ENCODE measurements around the gene CLIC6. TPM values are rescaled to one million over a fixed set of nuclear protein-coding genes. Genes with fewer than 3 reads are reported as not detected.
"Not testable (repeated sequence)": the region's sequence is repeated elsewhere in the genome, so short reads cannot be mapped to it uniquely, and the experiment has no call there.

CLIC6 gene
- polyA plus RNA-seq, 6 donors from 2014 or later: not detected

DNA sequence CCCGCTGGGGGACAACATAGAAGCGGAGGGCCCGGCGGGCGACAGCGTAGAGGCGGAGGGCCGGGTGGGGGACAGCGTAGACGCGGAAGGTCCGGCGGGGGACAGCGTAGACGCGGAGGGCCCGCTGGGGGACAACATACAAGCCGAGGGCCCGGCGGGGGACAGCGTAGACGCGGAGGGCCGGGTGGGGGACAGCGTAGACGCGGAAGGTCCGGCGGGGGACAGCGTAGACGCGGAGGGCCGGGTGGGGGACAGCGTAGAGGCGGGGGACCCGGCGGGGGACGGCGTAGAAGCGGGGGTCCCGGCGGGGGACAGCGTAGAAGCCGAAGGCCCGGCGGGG, 1.1 kb downstream of the CLIC6 start:
- peaks cover 3 to 17% (median 12%) of the 10 kb centered on the region in 3 donors for H3K4me1 Mint-ChIP-seq

DNA sequence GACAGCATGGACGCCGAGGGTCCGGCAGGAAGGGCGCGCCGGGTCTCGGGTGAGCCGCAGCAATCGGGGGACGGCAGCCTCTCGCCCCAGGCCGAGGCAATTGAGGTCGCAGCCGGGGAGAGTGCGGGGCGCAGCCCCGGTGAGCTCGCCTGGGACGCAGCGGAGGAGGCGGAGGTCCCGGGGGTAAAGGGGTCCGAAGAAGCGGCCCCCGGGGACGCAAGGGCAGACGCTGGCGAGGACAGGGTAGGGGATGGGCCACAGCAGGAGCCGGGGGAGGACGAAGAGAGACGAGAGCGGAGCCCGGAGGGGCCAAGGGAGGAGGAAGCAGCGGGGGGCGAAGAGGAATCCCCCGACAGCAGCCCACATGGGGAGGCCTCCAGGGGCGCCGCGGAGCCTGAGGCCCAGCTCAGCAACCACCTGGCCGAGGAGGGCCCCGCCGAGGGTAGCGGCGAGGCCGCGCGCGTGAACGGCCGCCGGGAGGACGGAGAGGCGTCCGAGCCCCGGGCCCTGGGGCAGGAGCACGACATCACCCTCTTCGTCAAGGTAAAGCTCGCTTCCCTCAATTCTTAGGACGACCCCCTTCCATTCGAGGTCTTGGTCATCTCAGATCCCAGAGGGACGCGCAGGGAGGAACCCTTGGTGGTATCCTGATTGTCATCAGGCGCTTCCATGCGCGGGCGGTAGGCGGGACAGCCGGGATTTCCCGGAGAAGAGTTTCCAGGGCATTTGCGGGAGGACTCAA, 1.6 kb downstream of the CLIC6 start:
- no peaks in the 10 kb centered on the region for H3K9me3 Mint-ChIP-seq
- no peak overlapping the region for H3K27ac Mint-ChIP-seq
- DNase-seq (no peak), ATAC-seq (ENCODE audit: low read depth in 2 of 2) (peak in 1 of 2 donors; percentile 37)
- H3K36me3 Mint-ChIP-seq: no peaks in the 10 kb centered on the region
- peaks cover 33 to 73% (median 60%) of the 10 kb centered on the region in 3 donors for H3K27me3 Mint-ChIP-seq
- H3K4me1 Mint-ChIP-seq: peaks cover 3 to 17% (median 12%) of the 10 kb centered on the region in 3 donors
- H3K4me3 Mint-ChIP-seq: peak overlapping the region in 5 of 8 donors; percentile 32 to 78 (median 68)

More for the DNA sequence above, 1.1 kb downstream of the CLIC6 start:
- H3K27ac Mint-ChIP-seq; DNase-seq; H3K36me3 Mint-ChIP-seq; H3K9me3 Mint-ChIP-seq; ATAC-seq (ENCODE audit: low read depth in 2 of 2): not testable (repeated sequence)
- Mint-ChIP-seq H3K27me3 (peaks cover 33 to 71% (median 60%) of the 10 kb centered on the region in 3 donors), H3K4me3 (peak overlapping the region in 3 of 8 donors; percentile 13 to 68 (median 47))

DNA sequence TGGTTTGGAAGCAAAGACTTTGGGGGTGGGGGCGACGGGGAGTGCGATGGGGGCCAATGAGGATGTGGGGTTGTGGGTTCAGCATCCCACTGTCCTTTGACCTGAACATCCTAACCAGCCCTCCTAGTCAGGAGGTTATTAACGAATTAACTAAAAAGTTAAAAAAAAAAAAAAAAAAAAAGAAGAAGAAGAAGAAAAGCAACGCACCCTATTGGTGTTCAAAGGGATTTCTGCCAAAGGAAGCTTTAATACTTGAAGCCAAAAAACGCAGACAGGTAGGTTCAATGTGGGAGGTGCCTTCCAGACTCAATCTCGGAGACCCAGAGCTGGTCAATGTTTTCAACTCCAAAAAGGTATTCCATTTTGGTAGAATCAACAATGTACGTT, 2.2 kb downstream of the CLIC6 start:
- H3K27ac Mint-ChIP-seq: no peak overlapping the region
- H3K4me3 Mint-ChIP-seq: peak overlapping the region in 5 of 8 donors; percentile 6 to 78 (median 68)
- ATAC-seq (ENCODE audit: low read depth in 2 of 2) (no peak), DNase-seq (no peak)
- no peaks in the 10 kb centered on the region for H3K36me3 Mint-ChIP-seq
- H3K27me3 Mint-ChIP-seq: peaks cover 35 to 73% (median 56%) of the 10 kb centered on the region in 3 donors
- H3K4me1 Mint-ChIP-seq: peaks cover 3 to 17% (median 12%) of the 10 kb centered on the region in 3 donors
- H3K9me3 Mint-ChIP-seq: no peaks in the 10 kb centered on the region

DNA sequence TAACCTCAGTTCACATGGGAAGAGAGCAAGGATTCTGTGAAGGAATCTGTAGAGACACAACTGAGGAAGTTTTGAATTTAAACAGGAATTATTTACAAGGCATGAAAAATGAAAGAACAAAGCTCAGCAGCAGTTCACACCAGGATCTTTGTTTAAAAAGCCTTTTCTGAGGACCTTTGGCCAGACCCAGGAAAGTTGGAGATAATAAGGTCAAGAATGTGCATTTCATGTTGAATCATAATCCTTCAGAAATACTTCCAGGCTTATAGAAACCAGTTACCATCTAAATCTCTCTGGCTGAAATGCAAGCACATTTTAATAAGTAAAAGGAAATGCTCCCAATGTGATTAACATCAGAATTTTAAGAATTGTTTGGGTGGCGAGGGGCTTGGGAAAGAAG, 2.7 kb downstream of the CLIC6 start:
- Mint-ChIP-seq H3K9me3 (no peaks in the 10 kb centered on the region), H3K36me3 (no peaks in the 10 kb centered on the region), H3K27ac (no peak overlapping the region), H3K4me3 (peak overlapping the region in 3 of 8 donors; percentile 25 to 71 (median 68)), H3K4me1 (peaks cover 3 to 17% (median 12%) of the 10 kb centered on the region in 3 donors), H3K27me3 (peaks cover 35 to 75% (median 55%) of the 10 kb centered on the region in 3 donors)
- ATAC-seq (ENCODE audit: low read depth in 2 of 2) (no peak), DNase-seq (no peak)

- no peak for DNase-seq
- Mint-ChIP-seq H3K4me1 (peaks cover 3 to 17% (median 12%) of the 10 kb centered on the region in 3 donors), H3K27ac (no peak overlapping the region), H3K36me3 (no peaks in the 10 kb centered on the region), H3K4me3 (peak overlapping the region in 2 of 8 donors; percentile 25 to 37), H3K9me3 (no peaks in the 10 kb centered on the region), H3K27me3 (peaks cover 31 to 75% (median 55%) of the 10 kb centered on the region in 3 donors)
- ATAC-seq (ENCODE audit: low read depth in 2 of 2): no peak
These were observed 3.1 kb downstream of the CLIC6 start for GRCh38 chr21:34671891-34672290.

GRCh38 chr21:34673006-34673405, 4.2 kb downstream of the CLIC6 start:
- Mint-ChIP-seq H3K9me3 (no peaks in the 10 kb centered on the region), H3K36me3 (no peaks in the 10 kb centered on the region), H3K4me3 (no peak overlapping the region), H3K27ac (no peak overlapping the region), H3K4me1 (peaks cover 3 to 17% (median 12%) of the 10 kb centered on the region in 3 donors), H3K27me3 (peaks cover 29 to 69% (median 55%) of the 10 kb centered on the region in 3 donors)
- DNase-seq: no peak
- no peak for ATAC-seq (ENCODE audit: low read depth in 2 of 2)

DNA sequence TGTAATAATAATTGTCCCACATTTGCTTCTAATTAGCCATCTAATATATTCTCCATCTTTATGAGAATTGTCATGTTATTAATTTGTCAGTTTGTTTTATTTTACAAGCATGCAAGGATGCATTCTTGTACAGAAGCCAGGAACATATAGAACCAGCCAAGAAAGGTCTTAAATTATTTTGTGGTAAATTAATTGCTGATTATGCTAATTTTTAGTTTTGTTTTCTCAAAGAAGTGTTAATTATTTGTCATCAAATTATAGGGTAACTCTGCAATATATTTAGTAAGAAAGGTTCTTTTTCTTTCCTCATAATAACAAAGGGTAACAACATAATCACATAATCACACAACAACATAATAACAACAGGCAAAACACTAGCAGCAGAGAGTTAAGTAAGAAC, 5.7 kb downstream of the CLIC6 start:
- Mint-ChIP-seq H3K4me1 (peaks cover 7 to 11% (median 10%) of the 10 kb centered on the region in 3 donors), H3K4me3 (no peak overlapping the region), H3K36me3 (no peaks in the 10 kb centered on the region), H3K27me3 (peaks cover 25 to 56% (median 44%) of the 10 kb centered on the region in 3 donors), H3K27ac (no peak overlapping the region), H3K9me3 (peaks cover 0 to 14% (median 2%) of the 10 kb centered on the region in 7 donors)
- no peak for DNase-seq
- ATAC-seq (ENCODE audit: low read depth in 2 of 2): no peak

- ATAC-seq (ENCODE audit: low read depth in 2 of 2) (no peak), DNase-seq (no peak)
- Mint-ChIP-seq H3K27me3 (peaks cover 25 to 48% (median 38%) of the 10 kb centered on the region in 3 donors), H3K9me3 (peaks cover 2 to 26% (median 12%) of the 10 kb centered on the region in 7 donors), H3K27ac (no peak overlapping the region), H3K36me3 (no peaks in the 10 kb centered on the region), H3K4me3 (no peak overlapping the region), H3K4me1 (peaks cover 5 to 8% (median 7%) of the 10 kb centered on the region in 3 donors)
These were observed 7.1 kb downstream of the CLIC6 start for GRCh38 chr21:34675871-34676270.

DNA sequence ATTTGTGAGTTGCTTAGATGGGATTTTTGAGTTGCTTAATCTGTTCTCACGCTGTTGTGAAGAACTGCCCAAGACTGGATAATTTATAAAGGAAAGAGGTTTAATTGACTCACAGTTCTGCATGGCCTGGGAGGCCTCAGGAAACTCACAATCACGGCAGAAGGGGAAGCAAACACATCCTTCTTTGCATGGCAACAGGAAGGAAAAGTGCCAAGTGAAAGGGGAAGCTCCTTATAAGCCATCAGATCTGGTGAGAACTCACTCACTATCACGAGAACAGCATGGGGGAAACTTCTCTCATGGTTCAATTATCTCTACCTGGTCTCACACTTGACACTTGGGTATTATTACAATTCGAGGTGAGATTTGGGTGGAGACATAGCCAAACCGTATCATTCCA, 10.3 kb downstream of the CLIC6 start:
- Mint-ChIP-seq H3K27ac (peak overlapping the region in 1 of 6 donors; percentile 30), H3K4me3 (no peak overlapping the region)

GRCh38 chr21:34684174-34684876, 15.5 kb downstream of the CLIC6 start:
- Mint-ChIP-seq H3K36me3 (peaks cover 0 to 7% of the 10 kb centered on the region in 2 donors), H3K4me1 (peaks cover 0 to 8% (median 2%) of the 10 kb centered on the region in 3 donors), H3K4me3 (no peak overlapping the region), H3K27me3 (peaks cover 5 to 19% (median 6%) of the 10 kb centered on the region in 3 donors), H3K27ac (no peak overlapping the region), H3K9me3 (peaks cover 5 to 37% (median 17%) of the 10 kb centered on the region in 7 donors)
- ATAC-seq (ENCODE audit: low read depth in 2 of 2) (no peak), DNase-seq (no peak)

More for the DNA sequence above, 10.3 kb downstream of the CLIC6 start:
- DNase-seq (no peak), ATAC-seq (ENCODE audit: low read depth in 2 of 2) (no peak)
- peaks cover 4 to 24% (median 15%) of the 10 kb centered on the region in 3 donors for H3K27me3 Mint-ChIP-seq
- H3K4me1 Mint-ChIP-seq: peaks cover 0 to 4% (median 4%) of the 10 kb centered on the region in 3 donors
- H3K36me3 Mint-ChIP-seq: peaks cover 0 to 7% of the 10 kb centered on the region in 2 donors
- peaks cover 7 to 49% (median 19%) of the 10 kb centered on the region in 7 donors for H3K9me3 Mint-ChIP-seq

DNA sequence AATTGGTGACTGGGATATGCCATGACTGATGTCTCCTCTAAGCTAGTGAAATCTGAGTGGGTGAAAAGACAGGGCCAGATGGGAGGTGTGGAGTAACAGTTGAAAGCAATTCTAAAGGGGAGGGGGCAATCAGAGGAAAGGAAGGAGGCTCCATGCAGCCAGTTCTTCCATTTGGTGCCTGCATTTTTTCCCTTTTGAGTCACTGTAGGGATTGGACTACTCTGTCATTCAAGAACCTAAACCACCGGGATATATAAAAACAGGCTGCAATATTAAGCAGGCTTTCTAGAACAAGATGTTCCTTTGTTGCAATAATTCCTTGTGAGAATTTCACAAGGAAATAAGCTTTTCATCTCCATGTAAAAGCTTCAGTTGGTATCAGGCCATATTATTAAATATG, 18.3 kb downstream of the CLIC6 start:
- no peak overlapping the region for H3K4me3 Mint-ChIP-seq
- peaks cover 0 to 6% (median 0%) of the 10 kb centered on the region in 3 donors for H3K4me1 Mint-ChIP-seq
- ATAC-seq (ENCODE audit: low read depth in 2 of 2) (no peak), DNase-seq (no peak)
- H3K36me3 Mint-ChIP-seq: no peaks in the 10 kb centered on the region
- peaks cover 0 to 11% (median 6%) of the 10 kb centered on the region in 7 donors for H3K9me3 Mint-ChIP-seq
- H3K27ac Mint-ChIP-seq: no peak overlapping the region
- H3K27me3 Mint-ChIP-seq: peaks cover 23 to 28% (median 25%) of the 10 kb centered on the region in 3 donors

- Mint-ChIP-seq H3K27me3 (peaks cover 28 to 30% (median 28%) of the 10 kb centered on the region in 3 donors), H3K36me3 (no peaks in the 10 kb centered on the region), H3K9me3 (peaks cover 0 to 8% (median 5%) of the 10 kb centered on the region in 7 donors), H3K4me3 (no peak overlapping the region), H3K27ac (no peak overlapping the region), H3K4me1 (peaks cover 0 to 6% (median 0%) of the 10 kb centered on the region in 3 donors)
- ATAC-seq (ENCODE audit: low read depth in 2 of 2) (no peak), DNase-seq (no peak)
These were observed 19.0 kb downstream of the CLIC6 start for GRCh38 chr21:34687745-34688144.

DNA sequence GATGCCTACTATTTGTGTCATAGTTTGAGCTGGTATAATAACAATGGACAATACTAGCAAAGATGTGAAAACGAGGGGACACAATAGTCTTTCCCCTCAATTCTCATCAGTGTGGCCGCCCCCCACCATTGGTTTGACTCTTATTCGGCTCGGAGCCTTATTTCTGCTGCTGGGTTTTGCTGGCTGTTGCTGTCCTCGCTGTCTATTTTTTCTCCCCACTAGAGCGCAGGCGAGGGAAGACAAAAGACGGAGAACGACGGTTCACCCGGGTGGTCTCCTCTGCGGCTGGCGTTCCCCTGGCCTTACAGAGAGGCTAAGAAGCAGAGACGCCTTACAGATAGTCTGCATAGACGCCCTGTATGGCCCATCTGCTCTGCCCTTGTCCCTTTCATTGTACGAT, 19.4 kb downstream of the CLIC6 start:
- no peak for ATAC-seq (ENCODE audit: low read depth in 2 of 2)
- H3K27me3 Mint-ChIP-seq: peaks cover 27 to 30% (median 28%) of the 10 kb centered on the region in 3 donors

More for the DNA sequence above, 19.4 kb downstream of the CLIC6 start:
- H3K36me3 Mint-ChIP-seq: no peaks in the 10 kb centered on the region
- no peak for DNase-seq
- peaks cover 0 to 6% (median 0%) of the 10 kb centered on the region in 3 donors for H3K4me1 Mint-ChIP-seq
- H3K27ac Mint-ChIP-seq: peak overlapping the region in 2 of 6 donors; percentile 54 to 68
- peaks cover 0 to 6% (median 4%) of the 10 kb centered on the region in 7 donors for H3K9me3 Mint-ChIP-seq
- peak overlapping the region in 1 of 8 donors; percentile 12 for H3K4me3 Mint-ChIP-seq
